HFFc6 (cell line): ENCODE results near the gene STRN4. TPM values are rescaled to one million over a fixed set of nuclear protein-coding genes. Genes with fewer than 3 reads are reported as not detected.
A peak's percentile ranks its signal among the peaks of the same experiment; 100 is the strongest.
"Not testable (repeated sequence)": the region's sequence is repeated elsewhere in the genome, so short reads cannot be mapped to it uniquely, and the experiment has no call there.

Experiments
- DNase-seq: peaks from one replicate; pipeline ENCODE4 v3.0.0-alpha.2; 2018
- H3K27ac Mint-ChIP-seq: 2 replicates; pipeline ENCODE4 v1.8.0; 2020; ENCODE audit warnings: mild to moderate bottlenecking, mixed read lengths
- H3K27me3 Mint-ChIP-seq: 2 replicates; pipeline ENCODE4 v1.8.0; 2021; ENCODE audit warnings: mild to moderate bottlenecking, moderate library complexity, mixed read lengths; ENCODE audit not compliant: insufficient read depth
- H3K36me3 Mint-ChIP-seq: 2 replicates; pipeline ENCODE4 v1.8.0; 2021; ENCODE audit warnings: low read depth, mixed read lengths
- H3K4me1 Mint-ChIP-seq: 2 replicates; pipeline ENCODE4 v1.8.0; 2020; ENCODE audit warnings: low read depth, mixed read lengths
- H3K4me3 Mint-ChIP-seq: 2 replicates; pipeline ENCODE4 v1.8.0; 2020; ENCODE audit warnings: mild to moderate bottlenecking, moderate library complexity, mixed read lengths
- H3K9me3 Mint-ChIP-seq: 2 replicates; pipeline ENCODE4 v1.8.0; 2020; ENCODE audit warnings: mild to moderate bottlenecking, mixed read lengths
- CTCF ChIP-seq: fragments of 200-600 bp; sonication (generic); IDR thresholded peaks from 2 replicates; pipeline ENCODE4 v1.5.0; 2021; ENCODE audit warnings: antibody characterized with exemption, mild to moderate bottlenecking
- total RNA-seq, 6 experiments: library from RNA; stranded (reverse); fragmentation: NEBNext Ultra II Directional; extraction: Animal tissue kit (Norgen Biotek cat#: 25700); gene quantifications; 2 replicates in 1 of 6; 3 replicates in 5 of 6; pipeline ENCODE4 v1.2.3, GENCODE V29; 2021

Gene STRN4
- total RNA-seq, 6 experiments from 2014 or later: 53.6 to 60.8 (median 58.3) TPM

DNA sequence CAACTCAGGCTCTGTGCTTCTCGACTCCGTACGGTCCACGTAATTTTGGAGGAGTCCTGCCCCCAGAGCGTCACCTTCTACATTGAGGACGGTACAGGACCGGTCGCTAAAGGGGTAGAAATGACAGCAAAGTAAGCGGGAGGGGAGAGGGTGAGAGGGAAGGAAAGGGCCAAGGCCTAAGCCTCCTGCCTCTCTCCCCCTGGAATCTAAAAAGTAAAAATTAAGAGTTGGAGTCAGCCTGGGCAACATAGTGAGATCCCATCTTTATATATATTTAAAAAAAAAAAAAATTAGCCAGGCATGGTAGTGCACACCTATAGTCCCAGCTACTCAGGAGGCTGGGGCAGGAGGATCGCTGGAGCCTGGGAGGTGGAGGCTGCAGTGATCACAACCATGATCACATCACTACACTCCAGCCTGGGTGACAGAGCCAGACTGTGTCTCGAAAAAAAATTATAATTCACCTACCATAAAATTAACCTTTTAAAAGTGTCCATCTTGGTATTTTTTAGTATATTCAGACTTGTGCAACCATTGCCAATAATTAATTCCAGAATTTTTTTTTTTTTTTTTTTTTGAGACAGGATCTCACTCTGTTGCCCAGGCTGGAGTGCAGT lies 29.5 kb upstream of the STRN4 start:
- no peaks in the 10 kb centered on the region for H3K9me3 Mint-ChIP-seq
- DNase-seq: no peak
- TF ChIP-seq CTCF: no peak
- no peak overlapping the region for H3K27ac Mint-ChIP-seq
- peaks cover 7% of the 10 kb centered on the region for H3K27me3 Mint-ChIP-seq
- H3K36me3 Mint-ChIP-seq: peaks cover 21% of the 10 kb centered on the region; the same call in 1 of the 2 replicates
- H3K4me3 Mint-ChIP-seq: no peak overlapping the region
- H3K4me1 Mint-ChIP-seq: peaks cover 8% of the 10 kb centered on the region

- no peak overlapping the region for H3K4me3 Mint-ChIP-seq
- peaks cover 18% of the 10 kb centered on the region; the same call in 1 of the 2 replicates for H3K36me3 Mint-ChIP-seq
- DNase-seq: no peak
- H3K27me3 Mint-ChIP-seq: peaks cover 7% of the 10 kb centered on the region
- no peak for TF ChIP-seq CTCF
- H3K4me1 Mint-ChIP-seq: peaks cover 16% of the 10 kb centered on the region
- H3K27ac Mint-ChIP-seq: peak overlapping the region; percentile 47
- H3K9me3 Mint-ChIP-seq: no peaks in the 10 kb centered on the region
These were observed 26.8 kb upstream of the STRN4 start for GRCh38 chr19:46773018-46773399.

DNA sequence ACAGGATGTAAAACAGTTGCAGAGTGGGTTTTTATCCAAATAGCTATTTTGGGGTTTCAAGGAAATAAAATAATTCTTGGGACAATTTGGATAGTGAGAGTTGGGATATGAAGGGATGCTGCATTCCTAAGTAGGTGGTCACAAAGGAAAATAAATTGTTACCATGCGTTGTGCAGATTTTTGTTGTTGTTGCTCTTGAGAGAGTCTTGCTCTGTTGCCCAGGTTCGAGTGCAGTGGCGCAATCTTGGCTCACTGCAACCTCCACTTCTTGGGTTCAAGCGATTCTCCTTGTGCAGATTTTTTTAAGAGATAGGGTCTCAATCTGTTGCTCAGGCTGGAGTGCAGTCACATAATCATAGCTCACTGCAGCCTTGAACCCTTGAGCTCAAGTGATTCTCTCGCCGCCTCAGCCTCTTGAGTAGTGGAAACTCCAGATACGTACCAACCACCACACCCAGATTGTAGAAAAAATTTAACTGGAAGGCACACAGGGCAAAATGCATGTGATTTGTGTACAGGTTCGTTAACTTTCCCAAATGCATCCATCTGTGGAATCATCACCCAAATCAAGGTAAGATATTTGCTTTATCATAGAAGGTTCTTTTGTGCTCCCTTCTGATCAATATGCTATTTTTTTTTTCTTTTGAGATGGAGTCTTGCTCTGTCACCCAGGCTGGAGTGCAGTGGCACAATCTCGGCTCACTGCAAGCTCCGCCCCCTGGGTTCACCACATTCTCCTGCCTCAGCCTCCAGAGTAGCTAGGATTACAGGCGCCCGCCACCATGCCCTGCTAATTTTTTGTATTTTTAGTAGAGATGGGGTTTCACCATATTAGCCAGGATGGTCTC lies 26.1 kb upstream of the STRN4 start:
- no peak for DNase-seq
- no peak for TF ChIP-seq CTCF
- Mint-ChIP-seq H3K9me3 (no peaks in the 10 kb centered on the region), H3K27ac (peak overlapping the region; percentile 47), H3K27me3 (peaks cover 5% of the 10 kb centered on the region; the same call in 1 of the 2 replicates), H3K36me3 (peaks cover 14% of the 10 kb centered on the region; the same call in 1 of the 2 replicates), H3K4me3 (no peak overlapping the region), H3K4me1 (peaks cover 16% of the 10 kb centered on the region)

GRCh38 chr19:46768746-46769145 lies 22.5 kb upstream of the STRN4 start:
- not testable (repeated sequence) for H3K9me3 Mint-ChIP-seq, H3K4me3 Mint-ChIP-seq, H3K27me3 Mint-ChIP-seq, DNase-seq
- Mint-ChIP-seq H3K4me1 (peaks cover 16% of the 10 kb centered on the region), H3K36me3 (peaks cover 12% of the 10 kb centered on the region; the same call in 1 of the 2 replicates), H3K27ac (peak overlapping the region; percentile 6; the same call in 1 of the 2 replicates)

DNA sequence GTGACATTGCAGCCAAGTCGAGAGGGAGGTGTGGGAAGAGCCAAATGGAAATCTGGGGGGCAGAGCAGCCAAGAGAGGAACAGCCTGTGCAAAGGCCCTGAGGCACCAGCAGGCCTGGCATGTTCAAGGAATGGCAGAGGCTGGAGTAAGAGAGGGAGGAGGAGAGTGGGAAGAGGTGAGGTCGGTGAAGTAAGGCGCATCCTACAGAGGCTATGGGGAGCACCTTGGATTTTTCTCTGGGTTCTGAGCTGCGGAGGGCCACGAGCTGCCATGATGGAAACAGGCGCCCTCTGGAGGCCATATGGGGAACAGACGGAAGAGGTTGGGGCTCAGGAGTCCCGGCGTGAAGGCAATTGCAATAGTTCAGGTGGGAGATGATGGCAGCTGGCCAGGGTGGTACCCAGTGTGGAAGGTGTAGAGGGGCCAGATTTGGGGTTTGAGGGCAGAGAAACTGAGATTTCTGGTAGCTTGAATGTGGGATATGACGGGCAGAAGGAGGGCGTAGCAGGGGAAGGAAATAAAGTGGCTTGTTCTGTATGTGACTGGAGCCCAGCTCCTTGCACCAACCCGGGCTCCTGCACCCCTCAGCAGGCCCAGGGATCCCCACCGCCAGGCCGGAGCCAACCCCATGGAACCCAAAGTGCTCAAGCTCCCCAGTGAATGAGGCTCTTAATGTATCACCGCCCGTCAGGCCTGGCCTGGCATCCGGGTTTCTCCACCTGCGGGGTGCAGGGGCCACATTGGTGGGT lies 20.5 kb upstream of the STRN4 start:
- H3K4me3 Mint-ChIP-seq: no peak overlapping the region
- TF ChIP-seq CTCF: peak; percentile 81
- no peaks in the 10 kb centered on the region for H3K9me3 Mint-ChIP-seq
- H3K36me3 Mint-ChIP-seq: peaks cover 6% of the 10 kb centered on the region; the same call in 1 of the 2 replicates
- H3K27me3 Mint-ChIP-seq: no peaks in the 10 kb centered on the region; the same call in 1 of the 2 replicates
- no peak for DNase-seq
- no peak overlapping the region for H3K27ac Mint-ChIP-seq
- H3K4me1 Mint-ChIP-seq: peaks cover 8% of the 10 kb centered on the region
